ENCODE measurements around the gene BCL7A.

BCL7A gene

GRCh38 chr12:122021822-122022392 is at the start of gene BCL7A:
Gene BCL7A (plus strand): TSS chr12:122021884. CDS start chr12:122022092, 208 bp downstream.
- Histone ChIP-seq H3K27ac (ENCODE audit: low read depth, low read length) (peak within 1 kb of the TSS; percentile 99), H3K79me2 (ENCODE audit: control insufficient read depth, low read length) (peaks cover 94% of the 10 kb centered on the region), H3K4me3 (ENCODE audit: low read length) (peak within 1 kb of the TSS; percentile 98), H3F3A (ENCODE audit: control insufficient read depth, insufficient read depth) (peaks cover 49% of the 10 kb centered on the region), H3K36me3 (ENCODE audit: control insufficient read depth, low read length) (peaks cover 77% of the 10 kb centered on the region), H4K20me1 (ENCODE audit: control insufficient read depth, insufficient read depth, low read depth, low read length) (no peaks in the 10 kb centered on the region), H3K4me1 (ENCODE audit: control insufficient read depth, low read length) (peaks cover 67% of the 10 kb centered on the region), H3K4me2 (ENCODE audit: low read length) (peak within 1 kb of the TSS; percentile 84), H3K9me2 (replicated peaks; ENCODE audit: control insufficient read depth, low read length) (no peaks in the 10 kb centered on the region), H3K9me3 (ENCODE audit: control insufficient read depth, insufficient read depth, low read length) (peaks cover 4% of the 10 kb centered on the region; the same call in 1 of the 2 replicates), H3K27me3 (ENCODE audit: control insufficient read depth, low read length) (no peaks in the 10 kb centered on the region)
- TF ChIP-seq CTCF (IDR thresholded peaks at IDR 0.05; ENCODE audit: low read depth, low read length, poor library complexity, severe bottlenecking) (no peak), EZH2phosphoT487 (IDR thresholded peaks at IDR 0.05; ENCODE audit: borderline replicate concordance, low read length) (no peak)

- Histone ChIP-seq H3K36me3 (ENCODE audit: control insufficient read depth, low read length) (peaks cover 21% of the 10 kb centered on the region), H3K9me2 (replicated peaks; ENCODE audit: control insufficient read depth, low read length) (no peaks in the 10 kb centered on the region), H3K27ac (ENCODE audit: low read depth, low read length) (no peak overlapping the region), H4K20me1 (ENCODE audit: control insufficient read depth, insufficient read depth, low read depth, low read length) (no peaks in the 10 kb centered on the region), H3K4me3 (ENCODE audit: low read length) (no peak overlapping the region), H3K4me1 (ENCODE audit: control insufficient read depth, low read length) (peaks cover 9% of the 10 kb centered on the region), H3K4me2 (ENCODE audit: low read length) (no peak overlapping the region), H3K27me3 (ENCODE audit: control insufficient read depth, low read length) (no peaks in the 10 kb centered on the region), H3F3A (ENCODE audit: control insufficient read depth, insufficient read depth) (peaks cover 9% of the 10 kb centered on the region), H3K79me2 (ENCODE audit: control insufficient read depth, low read length) (no peaks in the 10 kb centered on the region), H3K9me3 (ENCODE audit: control insufficient read depth, insufficient read depth, low read length) (peaks cover 11% of the 10 kb centered on the region; the same call in 1 of the 2 replicates)
- TF ChIP-seq CTCF (IDR thresholded peaks at IDR 0.05; ENCODE audit: low read depth, low read length, poor library complexity, severe bottlenecking) (no peak), EZH2phosphoT487 (IDR thresholded peaks at IDR 0.05; ENCODE audit: borderline replicate concordance, low read length) (no peak)
Measured at GRCh38 chr12:121974026-121974985, 47.4 kb upstream of the BCL7A start.

GRCh38 chr12:121975021-121975420 is 46.7 kb upstream of the BCL7A start:
- Histone ChIP-seq H3F3A (ENCODE audit: control insufficient read depth, insufficient read depth) (peaks cover 13% of the 10 kb centered on the region), H3K9me2 (replicated peaks; ENCODE audit: control insufficient read depth, low read length) (no peaks in the 10 kb centered on the region), H3K27me3 (ENCODE audit: control insufficient read depth, low read length) (no peaks in the 10 kb centered on the region), H3K79me2 (ENCODE audit: control insufficient read depth, low read length) (no peaks in the 10 kb centered on the region), H4K20me1 (ENCODE audit: control insufficient read depth, insufficient read depth, low read depth, low read length) (no peaks in the 10 kb centered on the region), H3K27ac (ENCODE audit: low read depth, low read length) (no peak overlapping the region), H3K9me3 (ENCODE audit: control insufficient read depth, insufficient read depth, low read length) (peaks cover 11% of the 10 kb centered on the region; the same call in 1 of the 2 replicates), H3K4me1 (ENCODE audit: control insufficient read depth, low read length) (peaks cover 17% of the 10 kb centered on the region), H3K36me3 (ENCODE audit: control insufficient read depth, low read length) (peaks cover 24% of the 10 kb centered on the region), H3K4me3 (ENCODE audit: low read length) (no peak overlapping the region), H3K4me2 (ENCODE audit: low read length) (no peak overlapping the region)
- TF ChIP-seq CTCF (IDR thresholded peaks at IDR 0.05; ENCODE audit: low read depth, low read length, poor library complexity, severe bottlenecking) (no peak), EZH2phosphoT487 (IDR thresholded peaks at IDR 0.05; ENCODE audit: borderline replicate concordance, low read length) (no peak)
